ENCODE measurements around the gene CNIH3. TPM values are rescaled to one million over a fixed set of nuclear protein-coding genes. Genes with fewer than 3 reads are reported as not detected.

CNIH3 gene
- total RNA-seq, 1 experiment from 2014 or later: 3.7 TPM

- DNase-seq (ENCODE audit: low read depth, low spot score) (no peak), ATAC-seq (no peak)
- Histone ChIP-seq H3K4me3 (ENCODE audit: low read depth in 2 of 2, low read length in 2 of 2) (no peak overlapping the region), H3K36me3 (ENCODE audit: control insufficient read depth, insufficient read depth, low read length) (no peaks in the 10 kb centered on the region), H3K9me3 (ENCODE audit: control insufficient read depth, insufficient read depth, low read depth, low read length) (no peaks in the 10 kb centered on the region), H3K27ac (ENCODE audit: low read length) (no peak overlapping the region), H3K4me1 (ENCODE audit: control insufficient read depth, insufficient read depth, low read length) (no peaks in the 10 kb centered on the region), H3K27me3 (ENCODE audit: control insufficient read depth, insufficient read depth, low read length) (peaks cover 12% of the 10 kb centered on the region)
- CTCF ChIA-PET: no interaction called here
- in situ Hi-C loops (cut with HindIII; ENCODE audit: low pct_unique_long_range_greater_than_20kb, low sequenced_read_pairs) (no loop called here), intact Hi-C loops (cut with micrococcal nuclease; ENCODE audit: unreplicated experiment) (no loop called here)
- BruUV-seq (replicated peaks): no TSS peak
- POLR2A ChIA-PET: no interaction called here
- no peak for TF ChIP-seq POLR2AphosphoS5 (IDR thresholded peaks at IDR 0.05; ENCODE audit: low read depth, low read length)
- no peak for TF ChIP-seq SIN3A (IDR thresholded peaks at IDR 0.05; ENCODE audit: borderline replicate concordance, insufficient read depth, low read depth, low read length)
- TF ChIP-seq CTCF (IDR thresholded peaks at IDR 0.05): no peak
- no peak for TF ChIP-seq TCF7L2 (IDR thresholded peaks at IDR 0.05; ENCODE audit: low read depth, low read length)
- TF ChIP-seq REST (IDR thresholded peaks at IDR 0.05; ENCODE audit: insufficient read depth in 1 of 2, low read depth in 2 of 2, low read length in 1 of 2): no peak
These were observed 5.9 kb downstream of the CNIH3 start for GRCh38 chr1:224621813-224622682.

- POLR2A ChIA-PET: no interaction called here
- Histone ChIP-seq H3K27ac (ENCODE audit: low read length) (no peak overlapping the region), H3K36me3 (ENCODE audit: control insufficient read depth, insufficient read depth, low read length) (no peaks in the 10 kb centered on the region), H3K4me1 (ENCODE audit: control insufficient read depth, insufficient read depth, low read length) (no peaks in the 10 kb centered on the region), H3K9me3 (ENCODE audit: control insufficient read depth, insufficient read depth, low read depth, low read length) (no peaks in the 10 kb centered on the region), H3K4me3 (ENCODE audit: low read depth in 2 of 2, low read length in 2 of 2) (no peak overlapping the region), H3K27me3 (ENCODE audit: control insufficient read depth, insufficient read depth, low read length) (peaks cover 10% of the 10 kb centered on the region)
- BruUV-seq (replicated peaks): no TSS peak
- DNase-seq (ENCODE audit: low read depth, low spot score) (no peak), ATAC-seq (no peak)
- CTCF ChIA-PET: no interaction called here
- intact Hi-C loops (cut with micrococcal nuclease; ENCODE audit: unreplicated experiment): no loop called here
- in situ Hi-C loops (cut with HindIII; ENCODE audit: low pct_unique_long_range_greater_than_20kb, low sequenced_read_pairs): no loop called here
- no peak for TF ChIP-seq TCF7L2 (IDR thresholded peaks at IDR 0.05; ENCODE audit: low read depth, low read length)
- no peak for TF ChIP-seq POLR2AphosphoS5 (IDR thresholded peaks at IDR 0.05; ENCODE audit: low read depth, low read length)
- no peak for TF ChIP-seq REST (IDR thresholded peaks at IDR 0.05; ENCODE audit: insufficient read depth in 1 of 2, low read depth in 2 of 2, low read length in 1 of 2)
- TF ChIP-seq SIN3A (IDR thresholded peaks at IDR 0.05; ENCODE audit: borderline replicate concordance, insufficient read depth, low read depth, low read length): no peak
- TF ChIP-seq CTCF (IDR thresholded peaks at IDR 0.05): no peak
These were observed 6.7 kb downstream of the CNIH3 start for GRCh38 chr1:224622831-224623230.
